D721Med (cell line): ENCODE results near the gene ZNRF2.

Source experiments
- DNase-seq: peaks from one replicate; pipeline ENCODE4 v3.0.0; 2011; ENCODE audit warnings: low spot score; ENCODE audit not compliant: insufficient read length
- FAIRE-seq: peaks from 2 replicates; lab custom pipeline; 2011; peaks lifted over from hg19 to GRCh38; lab: Jason Lieb, UNC
- CTCF ChIP-seq: IDR thresholded peaks from 2 replicates; pipeline ENCODE4 v1.5.1; 2012; ENCODE audit warnings: mild to moderate bottlenecking, control low read depth; ENCODE audit not compliant: insufficient read depth; ENCODE audit errors: missing control alignments

ZNRF2 gene

GRCh38 chr7:30395676-30396075 is 111.3 kb downstream of the ZNRF2 start:
- no peak for TF ChIP-seq CTCF
- DNase-seq: no peak
- no peak for FAIRE-seq

GRCh38 chr7:30396389-30396788 is 112.0 kb downstream of the ZNRF2 start:
- peak; percentile 48 for TF ChIP-seq CTCF
- FAIRE-seq: no peak
- no peak for DNase-seq

GRCh38 chr7:30403477-30403876 is 119.1 kb downstream of the ZNRF2 start:
- FAIRE-seq (no peak), DNase-seq (no peak)
- no peak for TF ChIP-seq CTCF

- no peak for FAIRE-seq
Observed at GRCh38 chr7:30405179-30405578, 120.8 kb downstream of the ZNRF2 start.

GRCh38 chr7:30406664-30407425 is 122.4 kb downstream of the ZNRF2 start:
- no peak for TF ChIP-seq CTCF
- no peak for FAIRE-seq
- DNase-seq: no peak

More at GRCh38 chr7:30405179-30405578, 120.8 kb downstream of the ZNRF2 start:
- no peak for DNase-seq
- TF ChIP-seq CTCF: no peak

- no peak for DNase-seq
- FAIRE-seq: no peak
- TF ChIP-seq CTCF: no peak
Observed at GRCh38 chr7:30411173-30411572, 126.8 kb downstream of the ZNRF2 start.

- no peak for TF ChIP-seq CTCF
- DNase-seq: no peak
- FAIRE-seq: no peak
Observed at GRCh38 chr7:30411897-30412296, 127.5 kb downstream of the ZNRF2 start.
